Measurements from ENCODE around the gene HDGF. TPM values are rescaled to one million over a fixed set of nuclear protein-coding genes. Genes with fewer than 3 reads are reported as not detected.

Gene HDGF
- total and polyA plus RNA-seq, 2 donors (not counting 3 experiments of a cell fraction or from before 2014, with no cell fraction given) = 95.1 to 298 TPM

DNA sequence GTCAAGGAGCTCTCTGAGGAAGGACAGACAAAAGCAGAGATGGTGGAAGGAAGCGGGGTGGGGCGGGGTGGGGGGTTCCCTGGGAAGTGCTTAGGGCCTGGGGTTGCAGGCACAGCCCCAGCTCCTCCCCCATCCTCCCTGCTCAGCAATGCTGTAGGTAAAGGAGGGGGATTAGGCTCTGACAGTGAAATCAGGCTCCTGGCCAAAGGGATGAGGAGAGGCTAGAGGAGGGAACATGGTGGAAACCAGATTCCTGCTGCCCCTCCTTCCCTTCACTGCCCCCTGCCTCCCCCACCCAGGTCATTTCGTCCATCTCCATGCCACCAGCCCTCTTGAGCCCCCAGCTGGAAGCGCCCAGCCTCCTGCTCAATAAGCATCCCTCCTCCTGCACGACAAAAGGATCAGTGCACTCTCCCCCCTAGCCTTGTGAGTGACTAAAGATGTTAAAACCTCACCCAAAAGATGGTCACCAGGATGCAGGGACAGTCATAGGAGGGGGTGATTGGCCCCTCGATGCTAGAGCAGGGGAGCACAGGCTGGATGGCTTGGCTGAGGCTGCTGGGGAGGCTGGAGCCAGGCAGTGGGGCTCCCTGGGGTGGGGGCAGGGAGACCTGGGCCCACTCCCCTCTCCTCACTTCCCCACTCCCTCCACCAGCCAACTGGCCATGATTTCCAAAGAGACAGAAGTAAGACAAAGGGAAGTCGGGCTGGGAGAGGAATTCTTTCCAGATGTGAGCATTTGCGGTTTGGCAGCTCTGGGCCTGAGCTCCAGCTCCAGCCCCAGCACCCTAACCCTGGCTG, 43.9 kb downstream of the HDGF start:
- Histone ChIP-seq H3K4me1 (ENCODE audit: control insufficient read depth, extremely low read depth, insufficient read depth, low read length) (peaks cover 19% of the 10 kb centered on the region), H3K36me3 (ENCODE audit: control insufficient read depth in 2 of 2, extremely low read depth in 1 of 2, insufficient read depth in 2 of 2, low read length in 2 of 2) (no peaks in the 10 kb centered on the region), H3K9ac (replicated peaks; ENCODE audit: extremely low read depth, insufficient read depth, low read length) (no peak overlapping the region), H3K4me2 (ENCODE audit: insufficient read depth, low read length) (no peak overlapping the region), H3K9me3 (replicated peaks; ENCODE audit: control insufficient read depth, insufficient read depth, low read length) (no peaks in the 10 kb centered on the region), H4K20me1 (replicated peaks; ENCODE audit: control insufficient read depth, extremely low read depth, insufficient read depth, low read length) (no peaks in the 10 kb centered on the region), H3K79me2 (ENCODE audit: control insufficient read depth, insufficient read depth, low read length) (no peaks in the 10 kb centered on the region), H3K9me1 (replicated peaks; ENCODE audit: control insufficient read depth, extremely low read depth, insufficient read depth, low read length) (no peaks in the 10 kb centered on the region), H2AFZ (ENCODE audit: low read depth, low read length) (no peak overlapping the region), H3K4me3 (replicated peaks in 1 of 3; ENCODE audit: insufficient read depth in 1 of 3, low read depth in 1 of 3, low read length in 3 of 3) (no peak overlapping the region), H3K27ac (ENCODE audit: insufficient read depth, low read depth, low read length) (no peak overlapping the region), H3K27me3 (ENCODE audit: control insufficient read depth in 2 of 2, insufficient read depth in 2 of 2, low read length in 2 of 2) (peaks cover 0 to 3% of the 10 kb centered on the region in 2 experiments)
- no peak for DNase-seq (ENCODE audit: low read depth, low spot score)
- POLR2A ChIA-PET = no interaction called here
- dilution Hi-C loops (cut with MboI; ENCODE audit: extremely low pct_ligation_motif_present, low sequenced_read_pairs) (no loop called here), intact Hi-C loops (cut with micrococcal nuclease) (no loop called here)
- no peak for FAIRE-seq
- TF ChIP-seq POLR2AphosphoS5 (IDR thresholded peaks at IDR 0.05; ENCODE audit: insufficient read depth, low read depth, low read length) (no peak), EZH2 (IDR thresholded peaks at IDR 0.05; ENCODE audit: borderline replicate concordance, low read depth, low read length, severe bottlenecking) (no peak), MAX (IDR thresholded peaks at IDR 0.05; ENCODE audit: insufficient read depth, insufficient read length) (no peak), CTCF (IDR thresholded peaks at IDR 0.05; ENCODE audit: extremely low read depth in 1 of 2, insufficient read depth in 1 of 2, low read depth in 1 of 2, low read length in 2 of 2) (no peak), MYC (IDR thresholded peaks at IDR 0.05; ENCODE audit: low read depth, low read length) (no peak), FOS (IDR thresholded peaks at IDR 0.05; ENCODE audit: borderline replicate concordance, insufficient read depth, low read length) (no peak), GATA2 (IDR thresholded peaks at IDR 0.05; ENCODE audit: insufficient read depth, insufficient read length, low read depth, low read length) (no peak), POLR2A (IDR thresholded peaks at IDR 0.05; ENCODE audit: low read depth, low read length) (no peak), JUN (IDR thresholded peaks at IDR 0.05; ENCODE audit: borderline replicate concordance, insufficient read depth, insufficient read length, low read depth) (no peak)
- no TSS peak for BruUV-seq (replicated peaks)
- CTCF ChIA-PET = interaction anchor here (1.1 to 15.5 kb wide), 10 partner anchors 8 to 83 kb away, joined by 3 to 453 read pairs (median 12); partner anchors contain the start of gene NES

Data from endothelial cell of umbilical vein (primary cell).